SKM-1 treated with dmso at 0.1 percent for 144 hours (cell line): ENCODE data around the gene KBTBD3.
"Not testable (repeated sequence)": the region's sequence is repeated elsewhere in the genome, so short reads cannot be mapped to it uniquely, and the experiment has no call there.

Source experiments
- DNase-seq: peaks from one replicate; lab custom pipeline; 2025; ENCODE audit not compliant: unreplicated experiment; lab: John Stamatoyannopoulos, UW

Gene KBTBD3

GRCh38 chr11:106061954-106062949 is 14.9 kb downstream of the KBTBD3 start:
- no peak for DNase-seq

- no peak for DNase-seq
Observed at GRCh38 chr11:106061249-106061784, 15.8 kb downstream of the KBTBD3 start.

GRCh38 chr11:106059617-106060016 is 17.5 kb downstream of the KBTBD3 start:
- no peak for DNase-seq

- not testable (repeated sequence) for DNase-seq
Observed at GRCh38 chr11:106058377-106058776, 18.8 kb downstream of the KBTBD3 start.

GRCh38 chr11:106051103-106051502 is 26.0 kb downstream of the KBTBD3 start:
- no peak for DNase-seq

- DNase-seq: no peak
Observed at GRCh38 chr11:106049727-106050476, 27.2 kb downstream of the KBTBD3 start.

GRCh38 chr11:106047631-106048030 is 29.5 kb downstream of the KBTBD3 start:
- DNase-seq: no peak

- DNase-seq: no peak
Observed at GRCh38 chr11:106043540-106043939, 33.6 kb downstream of the KBTBD3 start.

GRCh38 chr11:106032861-106033260 is 44.3 kb downstream of the KBTBD3 start:
- no peak for DNase-seq

- DNase-seq: no peak
Observed at GRCh38 chr11:106031936-106032335, 45.2 kb downstream of the KBTBD3 start.

GRCh38 chr11:106031202-106031810 is 45.8 kb downstream of the KBTBD3 start:
- no peak for DNase-seq

- DNase-seq: no peak
Observed at GRCh38 chr11:106030609-106031008, 46.5 kb downstream of the KBTBD3 start.

GRCh38 chr11:106022795-106023275 is 54.3 kb downstream of the KBTBD3 start:
- no peak for DNase-seq

GRCh38 chr11:106021967-106022794 is 55.0 kb downstream of the KBTBD3 start, which contains the start of gene MSANTD4:
Gene MSANTD4, minus strand, starts transcription at chr11:106022240. Its CDS starts 11,323 bp downstream, at chr11:106010917.
- DNase-seq: peak; percentile 98

GRCh38 chr11:106021181-106021966 is 55.8 kb downstream of the KBTBD3 start:
- peak; percentile 55 for DNase-seq

GRCh38 chr11:106017093-106017492 is 60.1 kb downstream of the KBTBD3 start:
- no peak for DNase-seq

- DNase-seq: no peak
Observed at GRCh38 chr11:106015066-106015465, 62.1 kb downstream of the KBTBD3 start.

- no peak for DNase-seq
Observed at GRCh38 chr11:106014620-106015019, 62.5 kb downstream of the KBTBD3 start.

GRCh38 chr11:106014035-106014434 is 63.1 kb downstream of the KBTBD3 start:
- DNase-seq: no peak
